GM23338 (cell line): ENCODE measurements around the gene DOCK3. TPM values are rescaled to one million over a fixed set of nuclear protein-coding genes. Genes with fewer than 3 reads are reported as not detected.

ENCODE experiments used
- ATAC-seq: fragments of 200-7000 bp; cut with Tn5 transposase; 3 replicates; pipeline ENCODE4 v1.9.1; 2020
- DNase-seq: peaks from one replicate; pipeline ENCODE4 v3.0.0-alpha.2; 2015; ENCODE audit warnings: low spot score
- H2AFZ ChIP-seq: fragments of 200-600 bp; sonication (generic); 2 replicates; pipeline ENCODE4 v1.8.0; 2016; ENCODE audit warnings: antibody characterized with exemption, mild to moderate bottlenecking, moderate library complexity
- H3F3A ChIP-seq: fragments of 200-600 bp; sonication (generic); replicated peaks from 2 replicates; pipeline ENCODE4 v1.8.0; 2017; ENCODE audit warnings: antibody characterized with exemption, mixed run types, low read depth
- H3K27ac ChIP-seq: fragments of 200-600 bp; sonication (generic); 2 replicates; pipeline ENCODE4 v1.6.1; 2016; ENCODE audit warnings: low read depth
- H3K27me3 ChIP-seq: fragments of 200-600 bp; sonication (generic); 2 replicates; pipeline ENCODE4 v1.8.0; 2016; ENCODE audit warnings: mild to moderate bottlenecking, mixed run types, moderate library complexity; ENCODE audit not compliant: insufficient read depth
- H3K36me3 ChIP-seq: fragments of 200-600 bp; sonication (generic); 2 replicates; pipeline ENCODE4 v1.8.0; 2016; ENCODE audit warnings: mild to moderate bottlenecking; ENCODE audit not compliant: insufficient read depth
- H3K4me1 ChIP-seq: fragments of 200-600 bp; sonication (generic); 2 replicates; pipeline ENCODE4 v1.8.0; 2016; ENCODE audit warnings: mild to moderate bottlenecking, moderate library complexity; ENCODE audit not compliant: insufficient read depth
- H3K4me2 ChIP-seq: fragments of 200-600 bp; sonication (generic); 2 replicates; pipeline ENCODE4 v1.7.1; 2017; ENCODE audit warnings: mixed run types
- H3K4me3 ChIP-seq: fragments of 200-600 bp; sonication (generic); 2 replicates; pipeline ENCODE4 v1.6.1; 2016; ENCODE audit warnings: mixed run types
- H3K79me2 ChIP-seq: fragments of 200-600 bp; sonication (generic); replicated peaks from 2 replicates; pipeline ENCODE4 v1.8.0; 2017; ENCODE audit warnings: mild to moderate bottlenecking; ENCODE audit not compliant: insufficient read depth
- H3K9me2 ChIP-seq: fragments of 200-600 bp; sonication (generic); 2 replicates; pipeline ENCODE4 v1.8.0; 2017; ENCODE audit not compliant: insufficient read depth
- H4K20me1 ChIP-seq: fragments of 200-600 bp; sonication (generic); replicated peaks from 2 replicates; pipeline ENCODE4 v1.8.0; 2017; ENCODE audit warnings: mild to moderate bottlenecking; ENCODE audit not compliant: insufficient read depth
- H3K27ac Mint-ChIP-seq: 2 replicates; pipeline ENCODE4 v1.8.0; 2020; ENCODE audit warnings: inconsistent platforms, mild to moderate bottlenecking, moderate library complexity, mixed read lengths
- H3K27me3 Mint-ChIP-seq: 3 replicates; pipeline ENCODE4 v1.8.0; 2022; ENCODE audit warnings: low read depth, mild to moderate bottlenecking, moderate library complexity, mixed read lengths, inconsistent platforms; ENCODE audit not compliant: insufficient read depth, poor library complexity
- H3K36me3 Mint-ChIP-seq: 3 replicates; pipeline ENCODE4 v1.8.0; 2021; ENCODE audit warnings: low read depth, mild to moderate bottlenecking, inconsistent platforms, moderate library complexity, mixed read lengths
- H3K4me1 Mint-ChIP-seq: 3 replicates; pipeline ENCODE4 v1.8.0; 2020; ENCODE audit warnings: mild to moderate bottlenecking, inconsistent platforms, mixed read lengths
- H3K4me3 Mint-ChIP-seq: 3 replicates; pipeline ENCODE4 v1.8.0; 2021; ENCODE audit warnings: moderate library complexity, mild to moderate bottlenecking, inconsistent platforms, mixed read lengths
- H3K9me3 Mint-ChIP-seq: 3 replicates; pipeline ENCODE4 v1.8.0; 2020; ENCODE audit warnings: moderate library complexity, mild to moderate bottlenecking, inconsistent platforms, mixed read lengths
- CREB1 ChIP-seq: fragments of 250-450 bp; sonication (Bioruptor Pico); IDR thresholded peaks from 2 replicates; pipeline ENCODE4 v1.5.0; 2020; ENCODE audit warnings: low read depth, mild to moderate bottlenecking, moderate library complexity
- EZH2 ChIP-seq: fragments of 200-600 bp; sonication (generic); IDR thresholded peaks from one replicate; pipeline ENCODE4 v1.8.0; 2017; ENCODE audit warnings: antibody characterized with exemption, mild to moderate bottlenecking, low read depth; ENCODE audit not compliant: unreplicated experiment
- EZH2phosphoT487 ChIP-seq: fragments of 200-600 bp; sonication (generic); IDR thresholded peaks from one replicate; pipeline ENCODE4 v1.8.1; 2018; ENCODE audit warnings: antibody characterized with exemption; ENCODE audit not compliant: unreplicated experiment
- JUNB ChIP-seq: IDR thresholded peaks from one replicate; pipeline ENCODE4 v1.6.1; 2016; ENCODE audit warnings: antibody characterized with exemption; ENCODE audit not compliant: unreplicated experiment
- NANOG ChIP-seq: IDR thresholded peaks from 2 replicates; pipeline ENCODE4 v1.6.1; 2016; ENCODE audit warnings: antibody characterized with exemption, borderline replicate concordance
- POLR2AphosphoS5 ChIP-seq: IDR thresholded peaks from 2 replicates; pipeline ENCODE4 v1.6.1; 2016; ENCODE audit warnings: antibody characterized with exemption, low read depth
- STAT1 ChIP-seq: IDR thresholded peaks from one replicate; pipeline ENCODE4 v1.6.1; 2016; ENCODE audit warnings: antibody characterized with exemption; ENCODE audit not compliant: unreplicated experiment
- ZNF114 ChIP-seq: fragments of 250-450 bp; sonication (Bioruptor Pico); IDR thresholded peaks from 2 replicates; pipeline ENCODE4 v1.5.0; 2020; ENCODE audit warnings: mild to moderate bottlenecking, moderate library complexity
- ZNF331 ChIP-seq: fragments of 250-450 bp; sonication (Bioruptor Pico); IDR thresholded peaks from 2 replicates; pipeline ENCODE4 v1.5.0; 2020; ENCODE audit warnings: low read depth, mild to moderate bottlenecking, moderate library complexity
- polyA plus RNA-seq: library from polyadenylated mRNA; unstranded; fragments of >200 nt; fragmentation: Nextera tagmentation; extraction: Ambion mirVana; gene quantifications from 2 replicates; pipeline ENCODE4 v1.2.1, GENCODE V29; 2016
- total RNA-seq: library from RNA; depleted of rRNA; stranded (reverse); fragments of >200 nt; shearing (Covaris generic); gene quantifications from 2 replicates; pipeline ENCODE4 v1.2.3, GENCODE V29; 2014
- TF ChIP-seq, protein P1 (sequence below), 2 experiments: fragments of 200-600 bp in 1 of 2; sonication (generic) in 1 of 2; conservative IDR thresholded peaks; 2 replicates each; pipeline versions ENCODE4 v1.5.1 to v1.6.1; 2016 to 2017; ENCODE audit warnings: antibody characterized with exemption in 2 of 2, low read depth in 2 of 2, mild to moderate bottlenecking in 2 of 2, moderate library complexity in 1 of 2
- TF ChIP-seq, protein P2 (sequence below): fragments of 250-450 bp; sonication (Bioruptor Pico); IDR thresholded peaks from 2 replicates; pipeline ENCODE4 v1.5.0; 2020; ENCODE audit warnings: mild to moderate bottlenecking, moderate library complexity
- TF ChIP-seq, protein P3 (sequence below): IDR thresholded peaks from one replicate; pipeline ENCODE4 v1.6.1; 2018; ENCODE audit warnings: antibody characterized with exemption; ENCODE audit not compliant: unreplicated experiment

Gene DOCK3
- total and polyA plus RNA-seq, 2 experiments from 2014 or later = 2.4 to 5.6 TPM

DNA sequence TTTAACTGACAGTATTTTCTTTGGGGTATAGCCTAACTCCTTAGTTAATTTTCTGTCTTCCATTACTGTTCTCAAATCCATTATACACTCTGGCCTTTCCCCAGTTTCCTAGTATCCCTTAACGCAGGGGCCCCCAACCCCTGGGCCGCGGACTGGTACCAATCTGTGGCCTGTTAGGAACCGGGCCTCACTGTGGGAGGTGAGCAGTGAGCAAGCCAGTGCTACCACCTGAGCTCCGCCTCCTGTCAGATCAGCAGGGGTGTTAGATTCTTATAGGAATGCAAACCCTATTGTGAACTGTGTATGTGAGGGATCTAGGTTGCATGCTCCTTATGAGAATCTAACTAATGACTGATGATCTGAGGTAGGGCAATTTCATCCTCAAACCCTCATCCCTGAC lies 75.1 kb downstream of the DOCK3 start:
- H4K20me1 ChIP-seq = no peaks in the 10 kb centered on the region
- H3K4me2 ChIP-seq = no peak overlapping the region
- ATAC-seq (peak; percentile 97), DNase-seq (peak; percentile 51)
- H2AFZ ChIP-seq = no peak overlapping the region
- H3K27me3 ChIP-seq = no peaks in the 10 kb centered on the region
- no peaks in the 10 kb centered on the region for H3F3A ChIP-seq
- Mint-ChIP-seq H3K9me3 (no peaks in the 10 kb centered on the region), H3K36me3 (no peaks in the 10 kb centered on the region; the same call in 2 of the 3 replicates), H3K4me3 (no peak overlapping the region), H3K27me3 (peaks cover 1% of the 10 kb centered on the region), H3K27ac (no peak overlapping the region), H3K4me1 (peaks cover 8% of the 10 kb centered on the region)
- peaks cover 16% of the 10 kb centered on the region for H3K4me1 ChIP-seq
- H3K9me2 ChIP-seq = no peaks in the 10 kb centered on the region
- no peak overlapping the region for H3K27ac ChIP-seq
- peaks cover 20% of the 10 kb centered on the region for H3K79me2 ChIP-seq
- TF ChIP-seq ZNF114 (CRISPR knock-in tag) (no peak), POLR2AphosphoS5 (no peak), NANOG (no peak), ZNF331 (CRISPR knock-in tag) (no peak), EZH2 (no peak), EZH2phosphoT487 (no peak), JUNB (no peak), CREB1 (CRISPR knock-in tag) (no peak), STAT1 (no peak)
- TF ChIP-seq, protein P1, sequence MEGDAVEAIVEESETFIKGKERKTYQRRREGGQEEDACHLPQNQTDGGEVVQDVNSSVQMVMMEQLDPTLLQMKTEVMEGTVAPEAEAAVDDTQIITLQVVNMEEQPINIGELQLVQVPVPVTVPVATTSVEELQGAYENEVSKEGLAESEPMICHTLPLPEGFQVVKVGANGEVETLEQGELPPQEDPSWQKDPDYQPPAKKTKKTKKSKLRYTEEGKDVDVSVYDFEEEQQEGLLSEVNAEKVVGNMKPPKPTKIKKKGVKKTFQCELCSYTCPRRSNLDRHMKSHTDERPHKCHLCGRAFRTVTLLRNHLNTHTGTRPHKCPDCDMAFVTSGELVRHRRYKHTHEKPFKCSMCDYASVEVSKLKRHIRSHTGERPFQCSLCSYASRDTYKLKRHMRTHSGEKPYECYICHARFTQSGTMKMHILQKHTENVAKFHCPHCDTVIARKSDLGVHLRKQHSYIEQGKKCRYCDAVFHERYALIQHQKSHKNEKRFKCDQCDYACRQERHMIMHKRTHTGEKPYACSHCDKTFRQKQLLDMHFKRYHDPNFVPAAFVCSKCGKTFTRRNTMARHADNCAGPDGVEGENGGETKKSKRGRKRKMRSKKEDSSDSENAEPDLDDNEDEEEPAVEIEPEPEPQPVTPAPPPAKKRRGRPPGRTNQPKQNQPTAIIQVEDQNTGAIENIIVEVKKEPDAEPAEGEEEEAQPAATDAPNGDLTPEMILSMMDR (conservative IDR thresholded peaks at IDR 0.05; ENCODE audit: low read depth in 2 of 2) = no peak
- TF ChIP-seq, protein P2, sequence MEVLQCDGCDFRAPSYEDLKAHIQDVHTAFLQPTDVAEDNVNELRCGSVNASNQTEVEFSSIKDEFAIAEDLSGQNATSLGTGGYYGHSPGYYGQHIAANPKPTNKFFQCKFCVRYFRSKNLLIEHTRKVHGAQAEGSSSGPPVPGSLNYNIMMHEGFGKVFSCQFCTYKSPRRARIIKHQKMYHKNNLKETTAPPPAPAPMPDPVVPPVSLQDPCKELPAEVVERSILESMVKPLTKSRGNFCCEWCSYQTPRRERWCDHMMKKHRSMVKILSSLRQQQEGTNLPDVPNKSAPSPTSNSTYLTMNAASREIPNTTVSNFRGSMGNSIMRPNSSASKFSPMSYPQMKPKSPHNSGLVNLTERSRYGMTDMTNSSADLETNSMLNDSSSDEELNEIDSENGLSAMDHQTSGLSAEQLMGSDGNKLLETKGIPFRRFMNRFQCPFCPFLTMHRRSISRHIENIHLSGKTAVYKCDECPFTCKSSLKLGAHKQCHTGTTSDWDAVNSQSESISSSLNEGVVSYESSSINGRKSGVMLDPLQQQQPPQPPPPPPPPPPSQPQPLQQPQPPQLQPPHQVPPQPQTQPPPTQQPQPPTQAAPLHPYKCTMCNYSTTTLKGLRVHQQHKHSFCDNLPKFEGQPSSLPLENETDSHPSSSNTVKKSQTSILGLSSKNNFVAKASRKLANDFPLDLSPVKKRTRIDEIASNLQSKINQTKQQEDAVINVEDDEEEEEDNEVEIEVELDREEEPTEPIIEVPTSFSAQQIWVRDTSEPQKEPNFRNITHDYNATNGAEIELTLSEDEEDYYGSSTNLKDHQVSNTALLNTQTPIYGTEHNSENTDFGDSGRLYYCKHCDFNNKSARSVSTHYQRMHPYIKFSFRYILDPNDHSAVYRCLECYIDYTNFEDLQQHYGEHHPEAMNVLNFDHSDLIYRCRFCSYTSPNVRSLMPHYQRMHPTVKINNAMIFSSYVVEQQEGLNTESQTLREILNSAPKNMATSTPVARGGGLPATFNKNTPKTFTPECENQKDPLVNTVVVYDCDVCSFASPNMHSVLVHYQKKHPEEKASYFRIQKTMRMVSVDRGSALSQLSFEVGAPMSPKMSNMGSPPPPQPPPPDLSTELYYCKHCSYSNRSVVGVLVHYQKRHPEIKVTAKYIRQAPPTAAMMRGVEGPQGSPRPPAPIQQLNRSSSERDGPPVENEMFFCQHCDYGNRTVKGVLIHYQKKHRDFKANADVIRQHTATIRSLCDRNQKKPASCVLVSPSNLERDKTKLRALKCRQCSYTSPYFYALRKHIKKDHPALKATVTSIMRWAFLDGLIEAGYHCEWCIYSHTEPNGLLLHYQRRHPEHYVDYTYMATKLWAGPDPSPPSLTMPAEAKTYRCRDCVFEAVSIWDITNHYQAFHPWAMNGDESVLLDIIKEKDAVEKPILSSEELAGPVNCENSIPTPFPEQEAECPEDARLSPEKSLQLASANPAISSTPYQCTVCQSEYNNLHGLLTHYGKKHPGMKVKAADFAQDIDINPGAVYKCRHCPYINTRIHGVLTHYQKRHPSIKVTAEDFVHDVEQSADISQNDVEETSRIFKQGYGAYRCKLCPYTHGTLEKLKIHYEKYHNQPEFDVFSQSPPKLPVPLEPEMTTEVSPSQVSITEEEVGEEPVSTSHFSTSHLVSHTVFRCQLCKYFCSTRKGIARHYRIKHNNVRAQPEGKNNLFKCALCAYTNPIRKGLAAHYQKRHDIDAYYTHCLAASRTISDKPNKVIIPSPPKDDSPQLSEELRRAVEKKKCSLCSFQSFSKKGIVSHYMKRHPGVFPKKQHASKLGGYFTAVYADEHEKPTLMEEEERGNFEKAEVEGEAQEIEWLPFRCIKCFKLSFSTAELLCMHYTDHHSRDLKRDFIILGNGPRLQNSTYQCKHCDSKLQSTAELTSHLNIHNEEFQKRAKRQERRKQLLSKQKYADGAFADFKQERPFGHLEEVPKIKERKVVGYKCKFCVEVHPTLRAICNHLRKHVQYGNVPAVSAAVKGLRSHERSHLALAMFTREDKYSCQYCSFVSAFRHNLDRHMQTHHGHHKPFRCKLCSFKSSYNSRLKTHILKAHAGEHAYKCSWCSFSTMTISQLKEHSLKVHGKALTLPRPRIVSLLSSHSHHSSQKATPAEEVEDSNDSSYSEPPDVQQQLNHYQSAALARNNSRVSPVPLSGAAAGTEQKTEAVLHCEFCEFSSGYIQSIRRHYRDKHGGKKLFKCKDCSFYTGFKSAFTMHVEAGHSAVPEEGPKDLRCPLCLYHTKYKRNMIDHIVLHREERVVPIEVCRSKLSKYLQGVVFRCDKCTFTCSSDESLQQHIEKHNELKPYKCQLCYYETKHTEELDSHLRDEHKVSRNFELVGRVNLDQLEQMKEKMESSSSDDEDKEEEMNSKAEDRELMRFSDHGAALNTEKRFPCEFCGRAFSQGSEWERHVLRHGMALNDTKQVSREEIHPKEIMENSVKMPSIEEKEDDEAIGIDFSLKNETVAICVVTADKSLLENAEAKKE (CRISPR knock-in tag) = no peak
- TF ChIP-seq, protein P3, sequence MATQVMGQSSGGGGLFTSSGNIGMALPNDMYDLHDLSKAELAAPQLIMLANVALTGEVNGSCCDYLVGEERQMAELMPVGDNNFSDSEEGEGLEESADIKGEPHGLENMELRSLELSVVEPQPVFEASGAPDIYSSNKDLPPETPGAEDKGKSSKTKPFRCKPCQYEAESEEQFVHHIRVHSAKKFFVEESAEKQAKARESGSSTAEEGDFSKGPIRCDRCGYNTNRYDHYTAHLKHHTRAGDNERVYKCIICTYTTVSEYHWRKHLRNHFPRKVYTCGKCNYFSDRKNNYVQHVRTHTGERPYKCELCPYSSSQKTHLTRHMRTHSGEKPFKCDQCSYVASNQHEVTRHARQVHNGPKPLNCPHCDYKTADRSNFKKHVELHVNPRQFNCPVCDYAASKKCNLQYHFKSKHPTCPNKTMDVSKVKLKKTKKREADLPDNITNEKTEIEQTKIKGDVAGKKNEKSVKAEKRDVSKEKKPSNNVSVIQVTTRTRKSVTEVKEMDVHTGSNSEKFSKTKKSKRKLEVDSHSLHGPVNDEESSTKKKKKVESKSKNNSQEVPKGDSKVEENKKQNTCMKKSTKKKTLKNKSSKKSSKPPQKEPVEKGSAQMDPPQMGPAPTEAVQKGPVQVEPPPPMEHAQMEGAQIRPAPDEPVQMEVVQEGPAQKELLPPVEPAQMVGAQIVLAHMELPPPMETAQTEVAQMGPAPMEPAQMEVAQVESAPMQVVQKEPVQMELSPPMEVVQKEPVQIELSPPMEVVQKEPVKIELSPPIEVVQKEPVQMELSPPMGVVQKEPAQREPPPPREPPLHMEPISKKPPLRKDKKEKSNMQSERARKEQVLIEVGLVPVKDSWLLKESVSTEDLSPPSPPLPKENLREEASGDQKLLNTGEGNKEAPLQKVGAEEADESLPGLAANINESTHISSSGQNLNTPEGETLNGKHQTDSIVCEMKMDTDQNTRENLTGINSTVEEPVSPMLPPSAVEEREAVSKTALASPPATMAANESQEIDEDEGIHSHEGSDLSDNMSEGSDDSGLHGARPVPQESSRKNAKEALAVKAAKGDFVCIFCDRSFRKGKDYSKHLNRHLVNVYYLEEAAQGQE = no peak
- H3K36me3 ChIP-seq = no peaks in the 10 kb centered on the region
- no peak overlapping the region for H3K4me3 ChIP-seq
